ENCODE results near the gene GPR158.

Gene GPR158

GRCh38 chr10:25505466-25505865, 330.7 kb downstream of the GPR158 start:
- no peak for DNase-seq

- DNase-seq, result no peak
These were observed 332.1 kb downstream of the GPR158 start for GRCh38 chr10:25506821-25507335.

DNA sequence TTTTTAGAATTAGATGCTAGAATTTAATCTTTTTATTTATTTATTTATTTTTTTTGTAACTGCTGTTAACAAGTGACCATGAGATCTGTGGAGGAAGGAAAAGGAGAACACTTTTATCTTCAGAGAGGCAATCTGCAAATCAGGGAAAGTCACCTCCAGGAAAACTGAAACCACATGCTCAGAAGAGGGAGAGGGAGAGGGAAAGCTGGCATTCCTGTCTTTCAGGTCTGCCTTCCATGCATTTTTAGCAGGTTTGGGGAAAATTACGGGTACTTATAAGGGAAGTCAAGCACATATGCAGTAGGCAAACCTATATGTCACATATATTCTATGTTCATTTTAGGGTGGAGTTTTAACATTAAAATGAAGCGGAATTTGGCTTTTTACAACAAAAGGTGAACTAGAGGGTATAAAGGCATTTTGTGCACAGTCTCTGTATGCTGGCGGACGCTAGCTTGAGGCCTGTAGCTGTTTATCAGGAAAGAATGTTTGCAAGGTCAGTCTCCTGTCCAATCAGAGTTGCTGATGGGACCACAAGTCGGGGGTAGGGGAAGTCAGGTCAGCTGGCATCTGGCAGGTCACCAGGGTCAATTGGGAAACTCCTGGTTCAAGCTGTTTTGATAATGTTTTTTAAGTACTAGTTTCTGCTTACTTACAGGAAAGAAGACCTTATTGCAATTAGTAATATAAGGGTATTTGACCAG, 333.5 kb downstream of the GPR158 start:
- DNase-seq, result no peak

GRCh38 chr10:25509151-25509550, 334.4 kb downstream of the GPR158 start:
- no peak for DNase-seq

- no peak for DNase-seq
These were observed 347.5 kb downstream of the GPR158 start for GRCh38 chr10:25522294-25522693.

DNA sequence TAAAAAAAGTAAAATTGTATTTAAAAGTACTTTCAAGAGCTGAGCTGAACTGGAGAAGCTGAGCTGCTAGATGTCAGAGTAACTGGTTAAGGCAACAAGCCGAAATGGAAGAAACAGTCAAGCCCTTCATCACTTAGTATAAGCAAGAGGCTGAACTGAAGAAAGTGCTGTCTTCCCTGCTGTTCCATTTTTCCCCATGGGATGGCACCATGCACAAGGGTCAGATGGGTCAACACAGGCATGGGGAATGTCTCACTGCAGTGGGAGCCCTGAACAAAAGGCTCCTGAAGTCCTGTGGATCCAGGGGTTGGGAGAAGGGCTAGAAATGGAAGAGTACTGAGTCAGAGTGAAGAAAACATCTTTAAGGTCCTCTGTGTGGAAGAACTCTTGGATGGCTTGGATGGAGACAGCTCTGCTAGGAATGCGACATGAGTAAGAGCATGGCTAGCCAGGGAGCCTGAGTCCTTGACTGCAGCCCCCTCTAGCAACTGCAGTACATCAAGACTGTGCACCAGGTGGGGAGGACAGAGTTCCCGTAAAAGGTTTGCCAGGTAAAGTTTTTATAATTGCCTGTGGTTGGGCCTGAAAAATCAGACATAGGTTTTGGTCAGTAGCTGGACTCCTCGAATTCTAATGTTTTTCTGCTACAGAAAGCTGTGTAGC, 348.3 kb downstream of the GPR158 start:
- no peak for DNase-seq

GRCh38 chr10:25530306-25530705, 355.5 kb downstream of the GPR158 start:
- no peak for DNase-seq

DNA sequence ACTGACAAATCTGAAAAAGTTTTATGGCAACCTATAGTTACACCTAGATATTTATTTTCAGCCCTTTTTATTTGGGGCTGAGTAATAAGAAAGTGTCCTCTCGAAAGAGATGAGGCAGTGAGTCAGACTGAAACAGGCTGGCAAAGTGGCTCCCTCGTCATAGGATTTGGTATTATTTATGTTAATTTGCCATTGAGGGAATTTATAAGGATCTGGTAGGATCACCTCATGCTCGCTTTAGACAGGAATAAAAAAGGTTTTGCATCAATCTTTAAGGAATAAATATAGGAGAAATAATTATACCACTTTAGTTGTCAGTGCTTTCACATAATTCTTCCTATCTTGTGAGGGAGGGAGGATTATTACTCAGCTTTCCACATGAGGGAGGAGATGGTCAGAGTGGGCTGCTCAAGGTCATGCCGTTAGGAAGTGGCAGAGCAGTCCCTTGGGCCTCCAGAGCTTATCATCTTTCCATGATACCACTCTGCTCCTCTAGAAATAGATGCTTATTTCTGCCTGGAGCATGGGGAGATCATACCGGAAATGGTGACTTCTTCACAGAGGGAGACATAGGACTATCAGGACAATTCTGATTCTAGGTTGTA, 356.8 kb downstream of the GPR158 start:
- no peak for DNase-seq

DNA sequence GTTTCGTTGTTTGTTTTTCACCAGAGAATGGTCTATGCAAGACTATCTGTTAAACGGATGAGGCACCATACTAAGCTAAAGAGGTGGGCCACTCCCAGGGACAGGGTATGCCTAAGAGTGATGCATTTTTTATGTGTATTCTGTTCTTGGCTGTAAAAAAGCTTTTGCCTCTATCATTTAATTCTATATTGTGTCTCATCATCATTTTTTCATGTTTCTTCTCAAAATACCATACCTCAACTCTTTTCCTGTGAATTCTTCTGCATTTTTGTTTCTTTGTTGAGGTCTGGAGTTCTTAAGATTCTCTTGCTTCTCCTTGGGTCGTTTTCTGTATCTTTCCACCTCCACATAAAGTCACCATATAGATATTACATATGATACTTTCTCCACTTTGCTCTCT, 357.4 kb downstream of the GPR158 start:
- no peak for DNase-seq

DNA sequence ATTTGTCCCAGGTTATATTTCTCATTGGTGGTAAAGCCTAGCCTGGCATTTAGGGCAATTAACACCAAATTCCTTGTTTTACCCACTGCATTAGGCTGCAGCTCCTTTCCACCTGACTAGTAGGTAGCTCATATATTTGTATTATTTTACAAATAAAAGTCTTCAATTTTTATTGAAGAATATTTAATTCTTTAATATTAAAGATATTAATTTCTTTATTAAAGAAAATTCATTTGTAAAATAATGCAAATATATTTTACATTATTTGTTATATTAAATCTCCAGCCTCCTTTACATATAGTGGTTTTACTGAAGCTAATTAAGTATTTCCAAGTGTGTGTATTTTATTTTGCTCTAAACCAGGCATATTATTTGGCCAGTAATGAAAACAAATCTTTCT, 361.2 kb downstream of the GPR158 start:
- no peak for DNase-seq

GRCh38 chr10:25547382-25547781, 372.6 kb downstream of the GPR158 start:
- no peak for DNase-seq

DNA sequence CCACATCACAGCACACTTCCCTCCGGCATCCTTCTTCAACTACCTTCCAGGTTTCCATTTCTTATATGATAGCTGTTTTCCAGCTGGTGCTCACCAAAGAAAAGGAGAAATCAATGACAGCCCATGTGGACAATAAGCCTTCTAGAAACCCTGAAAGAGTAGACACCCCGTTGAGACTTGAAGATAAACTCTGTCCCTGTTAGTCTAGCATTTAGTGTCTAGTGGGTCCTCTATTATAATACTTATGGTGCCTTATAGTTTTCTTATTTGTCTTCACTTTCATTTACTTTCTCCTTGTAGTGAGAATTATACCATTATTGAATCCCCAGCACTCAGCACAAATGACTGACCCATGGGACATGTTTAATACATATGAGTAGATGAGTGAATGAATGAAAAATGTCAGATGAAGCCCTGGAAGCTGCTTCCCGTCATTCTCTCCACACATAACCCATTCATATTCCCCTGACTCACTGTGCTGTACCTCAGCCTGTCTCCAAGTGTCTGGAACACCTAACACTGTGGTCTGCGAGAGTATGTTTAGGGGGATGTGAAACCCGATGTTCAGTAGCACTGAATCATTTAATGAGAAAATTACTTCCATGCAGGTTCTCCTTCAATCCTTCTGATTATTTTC, 377.6 kb downstream of the GPR158 start:
- no peak for DNase-seq

- DNase-seq, result no peak
These were observed 381.1 kb downstream of the GPR158 start for GRCh38 chr10:25555865-25556264.

DNA sequence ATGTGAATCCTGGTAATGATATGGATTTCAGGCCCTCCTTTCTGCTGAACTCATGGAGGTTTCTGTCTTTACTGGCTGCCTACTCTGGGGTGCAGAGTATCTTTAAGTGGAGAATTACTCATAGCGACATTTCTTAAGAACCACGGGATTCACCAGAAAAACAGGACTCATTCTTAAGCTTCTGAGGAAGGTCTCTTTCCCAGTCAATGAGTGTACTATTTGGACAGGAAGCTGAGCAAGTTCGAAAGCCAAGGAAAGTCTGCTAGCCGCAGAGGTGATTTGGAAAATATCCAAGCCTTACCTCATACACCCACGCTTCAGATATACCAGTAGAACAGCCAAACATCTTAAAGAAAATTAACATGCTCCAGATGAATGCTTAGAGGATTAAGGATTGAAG, 381.7 kb downstream of the GPR158 start:
- no peak for DNase-seq

DNA sequence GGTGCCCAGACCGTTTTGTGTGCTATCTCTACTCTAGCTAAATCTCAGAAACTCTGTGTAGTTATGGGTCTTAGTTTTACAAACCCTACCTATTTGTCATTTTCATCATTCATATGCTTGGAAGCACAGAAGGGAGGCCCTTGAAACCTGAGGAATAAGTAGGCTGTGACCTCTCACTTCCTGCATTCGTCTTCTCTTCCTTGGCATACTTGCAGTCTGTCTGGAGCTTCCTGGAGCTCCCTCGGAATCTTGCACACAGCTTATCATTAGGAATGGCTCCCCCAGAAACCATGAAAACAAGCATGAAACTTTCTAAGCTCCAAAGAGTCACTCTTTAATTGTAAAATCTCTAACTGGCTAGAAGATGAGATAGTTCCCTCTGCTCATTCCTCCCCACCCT, 382.3 kb downstream of the GPR158 start:
- no peak for DNase-seq

DNA sequence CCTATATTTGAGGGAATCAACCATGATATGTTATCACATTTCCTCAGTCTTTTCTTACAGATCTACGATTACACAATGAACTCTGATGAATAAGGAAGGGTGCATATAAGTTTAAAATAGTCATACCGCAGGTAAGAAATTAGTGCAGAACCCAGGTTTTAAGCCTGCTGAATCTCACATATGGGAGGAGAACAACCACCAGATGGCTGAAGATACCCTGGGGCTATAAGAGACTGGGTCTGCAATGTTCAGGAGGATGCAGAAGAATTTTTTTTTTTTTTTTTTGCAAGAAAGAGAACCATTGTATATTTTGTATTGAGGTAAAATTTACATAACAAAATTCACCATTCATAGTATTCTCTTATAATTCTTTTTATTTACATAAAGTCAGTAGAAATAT, 387.0 kb downstream of the GPR158 start:
- no peak for DNase-seq

DNA sequence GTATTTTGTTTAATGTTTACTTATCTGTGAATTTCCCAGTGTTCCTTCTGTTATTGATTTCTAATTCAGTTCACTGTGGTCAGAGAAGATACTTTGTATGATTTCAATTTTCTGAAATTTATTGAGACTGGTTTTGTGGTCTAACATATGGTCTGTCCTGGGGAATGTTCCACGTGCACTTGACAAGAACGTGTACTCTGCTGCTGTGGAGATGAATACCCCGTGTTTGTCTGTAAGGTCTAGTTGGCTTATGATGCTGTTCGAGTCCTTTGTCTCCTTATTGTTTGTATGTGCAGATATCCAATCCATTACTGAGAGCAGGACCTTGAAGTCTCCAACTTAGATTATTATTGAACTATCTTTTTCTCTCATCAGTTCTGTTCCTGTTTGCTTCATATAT, 387.7 kb downstream of the GPR158 start:
- DNase-seq, result no peak

- no peak for DNase-seq
These were observed 389.6 kb downstream of the GPR158 start for GRCh38 chr10:25564351-25564750.

DNA sequence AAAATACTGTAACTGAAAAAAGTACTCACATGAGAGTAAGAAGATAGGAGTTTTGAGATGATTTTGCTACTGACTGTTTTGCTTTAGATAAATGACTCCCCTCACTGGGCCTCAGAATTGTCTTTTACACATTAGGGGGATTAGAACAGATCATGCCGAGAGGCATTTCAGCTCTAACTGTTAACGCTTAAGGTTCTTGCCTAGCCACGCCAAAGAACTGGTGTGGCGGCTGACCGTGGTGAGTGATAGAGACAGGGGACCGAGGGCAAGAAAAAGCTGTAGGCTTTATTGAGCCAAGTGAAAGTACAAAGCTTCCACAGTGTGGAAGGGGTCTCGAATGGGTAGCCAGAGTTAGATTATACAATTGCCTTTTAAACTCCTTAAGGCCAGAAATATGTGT, 390.8 kb downstream of the GPR158 start:
- DNase-seq, result no peak

DNA sequence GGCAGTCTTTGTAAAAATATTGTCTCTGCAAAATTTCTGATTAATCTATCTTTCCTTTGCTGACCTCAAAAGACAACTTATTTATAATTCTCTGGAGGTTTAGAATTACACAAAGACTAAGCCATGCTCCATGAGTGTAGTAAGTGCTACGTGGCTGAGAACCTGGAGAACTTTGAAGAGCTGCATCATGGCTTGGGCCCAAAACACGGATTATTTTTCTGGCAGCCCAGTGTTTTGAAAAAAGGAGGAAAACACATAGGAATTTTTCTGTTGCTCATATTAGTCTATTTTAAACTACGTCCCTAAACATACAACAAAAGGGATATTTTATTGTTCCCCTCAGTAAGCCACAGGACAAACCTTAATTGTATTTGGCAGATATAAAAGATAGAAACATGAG, 398.5 kb downstream of the GPR158 start:
- no peak for DNase-seq

DNA sequence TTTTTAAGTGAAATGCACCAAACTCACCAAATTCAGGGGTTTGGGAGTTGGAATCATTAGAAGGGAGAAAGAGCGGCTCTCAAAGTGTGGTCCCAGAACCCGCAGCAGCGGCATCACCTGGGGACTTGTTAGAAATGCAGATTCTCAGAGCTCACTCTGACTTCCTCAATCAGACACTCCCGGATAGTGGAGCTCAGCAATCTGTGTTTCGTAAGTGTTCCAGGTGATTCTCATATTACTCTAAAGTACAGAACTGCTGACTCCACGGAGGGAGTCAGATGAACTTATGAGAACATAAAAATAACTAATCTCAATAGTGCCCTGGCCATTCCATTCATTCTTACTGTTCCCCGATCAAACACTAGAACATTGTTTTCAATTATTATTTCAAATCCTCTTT, 400.5 kb downstream of the GPR158 start:
- DNase-seq, result no peak

DNA sequence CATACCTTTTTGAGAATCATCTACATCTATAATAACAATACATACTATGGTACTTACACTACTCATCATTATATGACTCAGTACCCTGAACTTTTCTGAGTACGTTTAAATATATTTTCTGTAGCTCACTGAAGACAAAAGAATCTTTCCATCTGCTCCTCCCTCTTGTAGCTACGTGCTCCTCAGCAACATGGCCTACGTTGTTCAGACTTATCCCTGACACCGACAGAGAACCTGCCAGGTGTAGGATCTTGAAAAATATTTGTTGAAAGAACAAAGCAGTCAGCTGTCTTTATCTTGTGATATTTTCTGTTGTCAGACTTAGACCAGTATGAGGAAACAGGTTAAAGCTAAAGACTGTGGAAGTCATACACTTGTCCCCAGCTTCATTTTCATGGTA, 403.3 kb downstream of the GPR158 start:
- no peak for DNase-seq

DNA sequence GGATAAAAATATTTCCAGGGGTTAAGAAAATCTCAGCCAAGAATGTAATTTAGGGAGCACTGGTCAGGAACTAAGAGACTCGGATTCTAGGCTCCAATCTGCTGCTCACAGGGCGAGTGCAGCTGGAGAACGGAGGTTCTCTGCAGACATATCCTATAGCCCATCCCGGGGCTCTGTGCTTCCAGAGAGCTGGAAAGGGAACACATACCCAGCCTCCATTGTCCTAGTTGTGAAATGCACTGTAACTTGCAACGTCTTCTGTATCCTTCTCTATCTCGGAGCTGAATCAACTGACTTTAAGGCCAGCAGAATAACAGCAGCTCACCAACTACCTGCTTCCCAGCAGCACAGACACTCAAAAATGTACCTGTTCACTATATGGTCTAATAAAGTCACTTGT, 408.2 kb downstream of the GPR158 start:
- DNase-seq, result no peak

- DNase-seq, result no peak
These were observed 425.9 kb downstream of the GPR158 start for GRCh38 chr10:25600651-25601050.
